Measurements from ENCODE around the gene TALDO1. TPM values are rescaled to one million over a fixed set of nuclear protein-coding genes. Genes with fewer than 3 reads are reported as not detected.
A peak's percentile ranks its signal among the peaks of the same experiment; 100 is the strongest.

Gene TALDO1
- total RNA-seq, 4 donors from 2014 or later: 203 to 323 (median 241) TPM

- DNase-seq (ENCODE audit: low spot score in 2 of 2): no peak
- TF ChIP-seq EP300 (IDR thresholded peaks at IDR 0.05): no peak
- no peak for TF ChIP-seq CTCF (IDR thresholded peaks at IDR 0.05)
- TF ChIP-seq POLR2A (IDR thresholded peaks at IDR 0.05): no peak
Observed at GRCh38 chr11:714436-714835, 32.8 kb upstream of the TALDO1 start.

GRCh38 chr11:719214-720016 is 27.8 kb upstream of the TALDO1 start:
- H3K27ac ChIP-seq: no peak overlapping the region
- H3K36me3 ChIP-seq: peaks cover 0 to 10% (median 0%) of the 10 kb centered on the region in 3 donors
- no peaks in the 10 kb centered on the region for H3K9me3 ChIP-seq
- peaks cover 0 to 30% (median 20%) of the 10 kb centered on the region in 4 donors for H3K4me1 ChIP-seq
- TF ChIP-seq EP300 (IDR thresholded peaks at IDR 0.05) (no peak), POLR2A (IDR thresholded peaks at IDR 0.05) (no peak), CTCF (IDR thresholded peaks at IDR 0.05) (no peak)
- H3K4me3 ChIP-seq: no peak overlapping the region
- H3K27me3 ChIP-seq: peaks cover 0 to 31% of the 10 kb centered on the region in 2 donors
- no peak for DNase-seq (ENCODE audit: low spot score in 2 of 2)
- 69 to 71% methylated on average over 32 to 34 of the region's 34 CpGs for WGBS, 2 donors

More at GRCh38 chr11:714436-714835, 32.8 kb upstream of the TALDO1 start:
- Histone ChIP-seq H3K27me3 (no peaks in the 10 kb centered on the region), H3K9me3 (no peaks in the 10 kb centered on the region), H3K4me3 (no peak overlapping the region), H3K36me3 (no peaks in the 10 kb centered on the region), H3K4me1 (peaks cover 0 to 24% (median 10%) of the 10 kb centered on the region in 4 donors), H3K27ac (no peak overlapping the region)
- 95 to 99% methylated on average over 6 of the region's 6 CpGs for WGBS, 2 donors

GRCh38 chr11:720017-720641 is 27.1 kb upstream of the TALDO1 start:
- Histone ChIP-seq H3K4me3 (peak overlapping the region in 2 of 4 donors; percentile 34 to 41), H3K36me3 (peaks cover 0 to 17% (median 0%) of the 10 kb centered on the region in 3 donors), H3K9me3 (no peaks in the 10 kb centered on the region), H3K27me3 (peaks cover 0 to 33% of the 10 kb centered on the region in 2 donors), H3K4me1 (peaks cover 0 to 30% (median 20%) of the 10 kb centered on the region in 4 donors), H3K27ac (peak overlapping the region in 1 of 4 donors; percentile 11)
- WGBS, 2 donors: 68 to 75% methylated on average over 23 to 30 of the region's 35 CpGs
- DNase-seq (ENCODE audit: low spot score in 2 of 2): no peak
- TF ChIP-seq EP300 (IDR thresholded peaks at IDR 0.05): no peak
- TF ChIP-seq POLR2A (IDR thresholded peaks at IDR 0.05): no peak
- no peak for TF ChIP-seq CTCF (IDR thresholded peaks at IDR 0.05)

GRCh38 chr11:720642-721246 is 26.5 kb upstream of the TALDO1 start:
- Histone ChIP-seq H3K27ac (peak overlapping the region in 2 of 4 donors; percentile 11), H3K27me3 (peaks cover 0 to 39% of the 10 kb centered on the region in 2 donors), H3K4me1 (peaks cover 0 to 35% (median 23%) of the 10 kb centered on the region in 4 donors), H3K4me3 (peak overlapping the region in 2 of 4 donors; percentile 34 to 41), H3K36me3 (peaks cover 0 to 19% (median 0%) of the 10 kb centered on the region in 3 donors), H3K9me3 (no peaks in the 10 kb centered on the region)
- DNase-seq (ENCODE audit: low spot score in 2 of 2): no peak
- WGBS, 2 donors: 0 to 17% methylated on average over 4 to 37 of the region's 53 CpGs
- no peak for TF ChIP-seq CTCF (IDR thresholded peaks at IDR 0.05)
- TF ChIP-seq EP300 (IDR thresholded peaks at IDR 0.05): no peak
- TF ChIP-seq POLR2A (IDR thresholded peaks at IDR 0.05): no peak
